GM19468 (cell line): Measurements from ENCODE around the gene MMP23B.
"Not testable (repeated sequence)": the region's sequence is repeated elsewhere in the genome, so short reads cannot be mapped to it uniquely, and the experiment has no call there.

Experiments
- ATAC-seq: cut with Tn5 transposase; IDR thresholded peaks from one replicate; pipeline ENCODE4 v1.9.1; 2021; ENCODE audit warnings: mild to moderate bottlenecking, moderate library complexity, moderate number of reproducible peaks; ENCODE audit not compliant: unreplicated experiment; ENCODE audit errors: extremely low read depth

MMP23B gene

DNA sequence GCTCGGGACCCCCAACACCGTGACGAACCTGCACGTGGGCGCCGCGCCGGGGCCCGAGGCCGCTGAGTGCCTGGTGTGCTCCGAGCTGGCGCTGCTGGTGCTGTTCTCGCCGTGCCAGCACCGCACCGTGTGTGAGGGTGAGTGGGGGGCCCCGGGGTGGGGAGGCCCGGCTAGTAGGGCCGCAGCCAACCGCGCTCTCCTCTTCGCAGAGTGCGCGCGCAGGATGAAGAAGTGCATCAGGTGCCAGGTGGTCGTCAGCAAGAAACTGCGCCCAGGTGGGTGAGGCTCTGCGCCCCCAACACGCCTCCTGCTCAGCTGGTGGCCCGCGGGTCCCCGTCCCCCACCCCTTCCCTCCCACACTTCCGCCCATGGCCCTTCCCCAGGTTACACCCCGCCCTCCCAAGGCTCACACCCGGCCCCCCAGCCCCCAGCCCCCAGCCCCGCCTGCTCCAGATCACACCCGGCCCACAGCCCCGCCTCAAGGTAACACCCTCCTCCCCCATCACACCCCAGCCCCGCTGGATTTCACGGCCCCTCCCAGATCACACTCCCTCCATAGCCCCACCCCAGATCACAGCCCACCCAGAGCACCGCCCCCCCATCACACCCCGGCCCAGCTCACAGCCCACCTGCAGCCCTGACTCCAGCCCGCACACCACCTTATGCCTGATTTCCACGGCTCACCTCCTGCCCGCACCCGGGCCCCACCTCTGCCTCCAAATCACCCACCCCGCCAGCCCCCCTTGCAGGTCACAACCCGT, 2.4 kb upstream of the MMP23B start:
- no peak for ATAC-seq

- peak; percentile 47 for ATAC-seq
Measured at GRCh38 chr1:1630191-1630964, 1.6 kb upstream of the MMP23B start.

DNA sequence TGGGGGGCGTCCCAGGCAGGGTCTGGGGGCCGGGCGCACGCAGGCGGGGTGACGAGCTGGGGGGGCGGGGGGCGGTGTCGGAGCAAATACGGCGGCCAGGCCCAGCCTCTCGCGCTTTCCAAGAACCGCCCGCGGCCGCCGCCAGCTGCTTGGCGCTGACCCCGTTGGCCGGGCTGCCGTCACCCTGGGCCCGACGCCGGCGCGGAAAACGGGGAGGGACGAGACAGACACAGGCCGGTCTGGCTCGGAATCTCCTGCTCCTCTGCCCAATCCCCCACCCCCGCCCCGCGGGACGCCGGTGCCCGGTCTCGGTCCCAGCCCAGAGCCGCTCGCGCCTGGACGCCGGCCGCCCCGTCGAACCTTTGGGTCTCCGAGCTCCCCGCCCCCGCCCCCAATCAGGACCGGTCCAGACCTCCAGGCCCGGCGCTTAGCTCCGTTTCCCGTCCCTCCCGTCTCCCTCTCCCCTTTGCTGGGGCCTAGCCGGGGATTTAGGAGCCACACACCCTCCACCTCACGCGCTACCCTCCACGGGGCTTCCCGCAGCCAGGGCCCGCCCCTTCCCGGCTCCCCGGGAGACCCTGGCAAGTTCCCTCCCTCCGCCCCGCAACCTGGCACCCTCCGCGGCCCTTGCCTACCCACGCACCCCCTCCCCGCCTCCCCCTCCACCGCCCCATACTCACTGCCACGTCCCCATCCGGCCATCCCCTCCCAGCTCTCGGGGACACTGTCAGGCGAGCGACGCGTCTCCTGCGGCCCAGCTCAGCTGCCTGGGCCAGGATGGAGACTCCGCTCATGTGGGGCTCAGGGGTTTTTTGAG, 800 bp upstream of the MMP23B start:
- ATAC-seq = no peak

GRCh38 chr1:1633409-1633808, 1.4 kb downstream of the MMP23B start:
- not testable (repeated sequence) for ATAC-seq

- not testable (repeated sequence) for ATAC-seq
Measured at GRCh38 chr1:1634613-1635012, 2.6 kb downstream of the MMP23B start.

GRCh38 chr1:1636621-1637478, 4.9 kb downstream of the MMP23B start:
- ATAC-seq = not testable (repeated sequence)

DNA sequence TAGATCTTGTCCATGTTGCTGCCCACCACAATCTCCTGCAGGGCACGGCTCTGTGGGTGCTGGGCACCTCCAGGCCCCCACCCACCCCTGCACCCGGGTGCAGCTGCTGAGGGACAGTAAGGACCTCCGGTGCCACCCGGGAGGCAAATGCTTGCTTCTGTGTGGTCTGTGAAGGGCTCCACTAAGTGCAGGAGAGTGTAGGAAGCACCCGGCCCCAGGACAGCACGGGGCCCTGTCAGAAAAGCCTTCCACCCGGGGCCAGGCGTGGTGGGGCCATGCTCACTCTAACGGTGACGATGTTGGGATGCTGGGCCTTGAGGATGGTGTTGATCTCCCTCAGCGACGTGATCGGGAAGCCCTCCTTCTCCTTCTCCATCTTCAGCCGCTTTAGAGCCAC, 5.5 kb downstream of the MMP23B start:
- not testable (repeated sequence) for ATAC-seq

GRCh38 chr1:1638528-1638927, 6.6 kb downstream of the MMP23B start:
- not testable (repeated sequence) for ATAC-seq

GRCh38 chr1:1639368-1639767, 7.4 kb downstream of the MMP23B start:
- not testable (repeated sequence) for ATAC-seq

- not testable (repeated sequence) for ATAC-seq
Measured at GRCh38 chr1:1640081-1640480, 8.1 kb downstream of the MMP23B start.

GRCh38 chr1:1640711-1641461, 8.9 kb downstream of the MMP23B start:
- ATAC-seq = not testable (repeated sequence)

DNA sequence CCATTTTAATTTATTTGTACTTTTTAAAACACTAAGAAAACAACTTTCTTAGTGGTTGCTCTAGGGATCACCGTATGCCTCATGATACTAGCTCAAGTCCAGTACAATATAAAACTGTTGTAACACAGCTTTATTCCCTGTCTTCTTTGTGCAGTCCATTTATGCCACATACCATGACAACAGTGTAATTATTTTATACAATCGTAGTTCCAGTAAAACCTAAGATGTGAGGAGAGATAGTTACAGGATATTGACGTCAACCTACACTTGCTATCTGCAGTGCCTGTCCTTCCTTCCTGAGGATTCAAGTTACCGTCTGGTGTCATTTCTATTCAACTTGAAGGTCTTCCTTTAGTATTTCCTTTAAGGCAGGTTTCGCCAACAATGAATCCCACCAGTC, 14.4 kb downstream of the MMP23B start:
- ATAC-seq = not testable (repeated sequence)

- not testable (repeated sequence) for ATAC-seq
Measured at GRCh38 chr1:1647567-1648241, 15.7 kb downstream of the MMP23B start.

GRCh38 chr1:1648265-1648664, 16.3 kb downstream of the MMP23B start:
- ATAC-seq = not testable (repeated sequence)

DNA sequence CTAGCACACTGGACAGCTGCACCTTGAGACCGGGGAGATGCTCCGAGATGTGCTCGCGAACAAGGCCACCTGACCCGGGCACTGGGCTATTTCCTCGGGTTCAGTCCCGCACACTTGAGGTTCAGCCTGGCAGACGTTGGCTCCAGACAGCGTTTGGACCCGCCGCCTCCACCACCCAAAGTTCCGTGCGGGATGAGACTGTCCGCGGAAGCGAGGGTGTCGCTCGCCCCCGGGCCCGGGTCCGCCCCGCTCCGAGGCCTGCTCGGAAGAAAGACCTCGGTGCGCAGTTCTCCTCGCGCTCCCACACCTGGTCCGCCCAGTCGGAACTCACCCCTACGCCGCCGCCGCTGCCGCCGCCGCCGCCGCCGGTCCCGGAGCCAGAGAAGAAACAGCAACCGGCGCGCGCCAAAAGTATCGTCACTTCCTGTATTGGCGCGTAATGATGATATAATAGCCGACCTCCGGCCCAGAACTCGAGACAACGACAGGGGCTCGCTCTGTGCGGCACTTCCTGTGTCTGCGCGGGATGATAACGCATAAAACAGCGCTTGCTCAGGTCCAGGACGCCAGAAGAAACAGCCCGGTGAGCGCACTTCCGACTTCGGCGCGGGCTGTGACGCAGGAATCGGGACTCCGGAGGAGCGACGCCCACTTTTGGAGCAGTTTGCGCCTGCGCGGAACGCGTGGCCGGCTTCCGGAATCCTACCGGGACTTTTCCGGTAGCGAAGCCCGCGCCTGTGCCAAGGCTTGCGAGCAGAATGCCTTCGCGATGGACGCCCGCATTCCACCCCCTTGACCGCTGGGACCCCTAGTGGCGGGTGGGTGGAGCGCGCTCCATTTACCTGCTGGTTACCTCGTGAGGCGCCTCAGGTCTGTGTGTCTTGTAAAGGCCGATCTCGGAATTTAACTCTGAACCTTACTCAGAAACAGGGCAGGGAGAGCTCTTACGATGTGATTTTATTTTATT, 26.9 kb downstream of the MMP23B start, which contains the start of gene CDK11B:
Gene CDK11B, minus strand, starts transcription at position 422 of the 967 bp plus-strand sequence. CDS start 1,519 bp downstream, outside the sequence.
- ATAC-seq = peak; percentile 75

- not testable (repeated sequence) for ATAC-seq
Measured at GRCh38 chr1:1662392-1662791, 30.4 kb downstream of the MMP23B start.
